ENCODE measurements around the gene CPNE7. TPM values are rescaled to one million over a fixed set of nuclear protein-coding genes. Genes with fewer than 3 reads are reported as not detected.

CPNE7 gene
- total and polyA plus RNA-seq, 2 of the 13 experiments (the other 11 are each of a cell fraction or from before 2014, with no cell fraction given) = 0.59 TPM; not detected in 1

DNA sequence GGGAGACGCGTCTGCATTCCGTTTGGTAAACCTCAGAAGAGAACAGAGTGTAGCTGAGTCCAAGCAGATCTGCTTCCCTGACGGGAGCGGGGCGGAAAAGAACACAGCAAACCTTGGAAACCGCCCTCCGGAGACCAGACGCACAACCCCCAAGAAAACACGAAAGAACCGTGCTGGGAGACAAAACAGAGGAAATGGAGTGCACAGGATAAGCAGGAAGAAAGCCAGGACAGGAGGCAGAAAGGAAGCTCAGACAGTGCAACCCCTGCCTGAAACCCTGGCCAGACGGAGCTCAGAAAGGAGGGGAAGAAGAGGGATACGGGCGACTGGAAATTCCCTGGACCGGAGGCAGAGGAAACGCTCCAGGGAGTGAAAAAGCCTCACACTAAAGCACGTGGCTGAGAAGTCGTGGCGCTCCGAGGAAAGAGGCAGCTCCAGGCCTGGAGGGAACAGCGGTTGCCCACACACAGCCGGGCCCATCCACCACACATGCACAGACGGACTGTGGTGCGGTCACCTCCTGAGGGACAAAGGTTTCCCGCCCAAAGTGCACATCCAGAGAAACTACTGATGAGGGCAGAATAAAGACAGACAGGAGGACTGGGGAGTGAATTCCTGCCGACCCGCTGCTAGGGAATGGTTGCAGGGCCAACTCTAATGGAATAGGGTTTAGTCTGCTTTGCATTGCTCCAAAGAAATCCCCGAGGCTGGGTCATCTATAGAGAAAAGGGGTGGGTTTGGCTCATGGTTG lies 48.1 kb downstream of the CPNE7 start (continued):
- TF ChIP-seq ZNF574 (CRISPR knock-in tag; IDR thresholded peaks at IDR 0.05) (peak; percentile 46; the same call in 1 of the 2 replicates), THAP8 (CRISPR knock-in tag; IDR thresholded peaks at IDR 0.05; ENCODE audit: borderline replicate concordance) (no peak), ZNF431 (CRISPR knock-in tag; IDR thresholded peaks at IDR 0.05; ENCODE audit: borderline replicate concordance, low read depth) (0 out of 2 replicates have a peak, but pooled peaks have one; percentile 43), TMF1 (CRISPR knock-in tag; IDR thresholded peaks at IDR 0.05; ENCODE audit: low read depth) (0 out of 2 replicates have a peak, but pooled peaks have one; percentile 30), NFIB (CRISPR knock-in tag; IDR thresholded peaks at IDR 0.05; ENCODE audit: borderline replicate concordance) (no peak), KDM5B (CRISPR knock-in tag; IDR thresholded peaks at IDR 0.05; ENCODE audit: borderline replicate concordance) (0 out of 2 replicates have a peak, but pooled peaks have one; percentile 61), ZNF773 (CRISPR knock-in tag; IDR thresholded peaks at IDR 0.05; ENCODE audit: borderline replicate concordance) (0 out of 2 replicates have a peak, but pooled peaks have one; percentile 65), RBAK (CRISPR knock-in tag; IDR thresholded peaks at IDR 0.05) (0 out of 2 replicates have a peak, but pooled peaks have one; percentile 24), HCFC1 (IDR thresholded peaks at IDR 0.05; ENCODE audit: low read depth, low read length) (0 out of 2 replicates have a peak, but pooled peaks have one; percentile 10), ELF1 (CRISPR knock-in tag; IDR thresholded peaks at IDR 0.05) (no peak), HNF4G (IDR thresholded peaks at IDR 0.05; ENCODE audit: borderline replicate concordance, low read depth, low read length) (peak; percentile 70), HNF4G (CRISPR knock-in tag; IDR thresholded peaks at IDR 0.05; ENCODE audit: borderline replicate concordance, low read depth) (no peak), ZZZ3 (CRISPR knock-in tag; IDR thresholded peaks at IDR 0.05; ENCODE audit: borderline replicate concordance) (no peak), ZNF251 (CRISPR knock-in tag; IDR thresholded peaks at IDR 0.05) (no peak), NR2F6 (IDR thresholded peaks at IDR 0.05) (no peak), NR2F6 (CRISPR knock-in tag; IDR thresholded peaks at IDR 0.05) (peak; percentile 13; the same call in 1 of the 2 replicates), ZFP36 (IDR thresholded peaks at IDR 0.05; ENCODE audit: borderline replicate concordance, low read depth, low read length, partially characterized antibody) (no peak), ZNF530 (CRISPR knock-in tag; IDR thresholded peaks at IDR 0.05; ENCODE audit: low read depth) (no peak), CENPT (CRISPR knock-in tag; IDR thresholded peaks at IDR 0.05; ENCODE audit: low read depth) (no peak), TEAD3 (CRISPR knock-in tag; optimal IDR thresholded peaks at IDR 0.05; ENCODE audit: borderline replicate concordance) (no peak), SAP130 (CRISPR knock-in tag; IDR thresholded peaks at IDR 0.05; ENCODE audit: low read depth) (peak; percentile 51; the same call in 1 of the 2 replicates), PHF21A (CRISPR knock-in tag; IDR thresholded peaks at IDR 0.05) (peak; percentile 16; the same call in 1 of the 2 replicates), ZNF772 (CRISPR knock-in tag; IDR thresholded peaks at IDR 0.05) (no peak), THRA (CRISPR knock-in tag; IDR thresholded peaks at IDR 0.05; ENCODE audit: borderline replicate concordance) (0 out of 2 replicates have a peak, but pooled peaks have one; percentile 34), ZNF563 (CRISPR knock-in tag; IDR thresholded peaks at IDR 0.05) (peak; percentile 27; the same call in 1 of the 2 replicates), BHLHE40 (IDR thresholded peaks at IDR 0.05; ENCODE audit: low read length) (no peak), TCF7 (IDR thresholded peaks at IDR 0.05; ENCODE audit: low read depth) (no peak)

All from HepG2 (cell line).